T-cell (primary cell): ENCODE results near the gene APOBEC3H. TPM values are rescaled to one million over a fixed set of nuclear protein-coding genes. Genes with fewer than 3 reads are reported as not detected.

Experiments used
- ATAC-seq, 4 experiments: fragments of 200-7000 bp in 3 of 4; fragments of 150-1000 bp in 1 of 4; cut with Tn5 transposase; replicated peaks in 1 of 4; 1 replicate in 3 of 4; 2 replicates in 1 of 4; pipeline ENCODE4 v1.10.0; 2021; ENCODE audit warnings: moderate library complexity in 3 of 4, mild to moderate bottlenecking in 2 of 4, moderate number of reproducible peaks in 1 of 4
- CTCF ChIA-PET, 2 donors: fragments of 300-600 bp; sonication (Branson Sonifier 250); formaldehyde crosslinking; loops; one replicate each; lab custom pipeline; 2022; ENCODE audit warnings: antibody characterized with exemption in 2 of 2; lab: Charles Lee
- POLR2A ChIA-PET, 2 donors: fragments of 300-600 bp; sonication (Branson Sonifier 250); formaldehyde crosslinking; loops; one replicate each; lab custom pipeline; 2022; ENCODE audit warnings: antibody characterized with exemption in 2 of 2; lab: Charles Lee
- DNase-seq, 35 experiments: peaks; one replicate each; pipeline versions ENCODE4 v3.0.0 to v3.0.0-alpha.2; 2013 to 2023
- H3K27ac ChIP-seq: one replicate; pipeline ENCODE4 v1.5.1; 2013; ENCODE audit warnings: low read length
- H3K27me3 ChIP-seq, 2 experiments: replicated peaks in 1 of 2; 1 replicate in 1 of 2; 2 replicates in 1 of 2; pipeline versions ENCODE4 v1.6.1 to v1.7.0; 2013; ENCODE audit warnings: low read length in 1 of 2, mixed read lengths in 1 of 2; ENCODE audit not compliant: control insufficient read depth in 2 of 2, insufficient read depth in 2 of 2; ENCODE audit errors: extremely low read depth in 1 of 2
- H3K36me3 ChIP-seq, 2 donors: 1 replicate in 1 of 2; 2 replicates in 1 of 2; pipeline versions ENCODE4 v1.6.1 to v1.7.0; 2013; ENCODE audit warnings: low read length in 1 of 2; ENCODE audit not compliant: control insufficient read depth in 2 of 2, insufficient read depth in 1 of 2; ENCODE audit errors: extremely low read depth in 1 of 2
- H3K4me1 ChIP-seq, 2 experiments: 1 replicate in 1 of 2; 2 replicates in 1 of 2; pipeline versions ENCODE4 v1.6.1 to v1.7.0; 2013; ENCODE audit warnings: low read length in 2 of 2, mixed read lengths in 1 of 2; ENCODE audit not compliant: insufficient read depth in 2 of 2, control insufficient read depth in 1 of 2; ENCODE audit errors: extremely low read depth in 1 of 2
- H3K4me3 ChIP-seq, 2 donors: 1 replicate in 1 of 2; 2 replicates in 1 of 2; pipeline versions ENCODE4 v1.5.1 to v1.7.0; 2013; ENCODE audit warnings: mild to moderate bottlenecking in 2 of 2, low read length in 1 of 2, moderate library complexity in 1 of 2; ENCODE audit not compliant: control insufficient read depth in 1 of 2; ENCODE audit errors: extremely low read depth in 1 of 2
- H3K9me3 ChIP-seq: 2 replicates; pipeline ENCODE4 v1.7.0; 2013
- H3K27ac Mint-ChIP-seq, 2 donors: one replicate each; pipeline ENCODE4 v1.8.0; 2020 to 2021; ENCODE audit warnings: mild to moderate bottlenecking in 2 of 2, mixed read lengths in 2 of 2
- H3K27me3 Mint-ChIP-seq, 2 donors: one replicate each; pipeline ENCODE4 v1.8.0; 2021 to 2022; ENCODE audit warnings: mixed read lengths in 2 of 2
- H3K36me3 Mint-ChIP-seq: one replicate; pipeline ENCODE4 v1.8.0; 2021; ENCODE audit warnings: mixed read lengths
- H3K4me1 Mint-ChIP-seq, 3 donors: one replicate each; pipeline ENCODE4 v1.8.0; 2020 to 2022; ENCODE audit warnings: mixed read lengths in 3 of 3, mild to moderate bottlenecking in 1 of 3
- H3K4me3 Mint-ChIP-seq, 3 donors: one replicate each; pipeline ENCODE4 v1.8.0; 2020 to 2022; ENCODE audit warnings: mild to moderate bottlenecking in 3 of 3, mixed read lengths in 3 of 3, moderate library complexity in 3 of 3
- H3K9me3 Mint-ChIP-seq, 3 donors: one replicate each; pipeline ENCODE4 v1.8.0; 2020 to 2022; ENCODE audit warnings: mixed read lengths in 3 of 3
- WGBS: methylation state at CpG from one replicate; pipeline ENCODE4 v1.1.5; 2013; ENCODE audit warnings: missing lambda C conversion rate; ENCODE audit not compliant: insufficient coverage; 5-methylcytosine and 5-hydroxymethylcytosine counted together
- total RNA-seq, 35 experiments: library from RNA in 6 of 35; stranded (reverse) in 6 of 35; fragments of 120-200 nt in 1 of 35; gene quantifications; one replicate each; pipeline versions ENCODE4 v1.2.1 to v1.2.4 and lab custom pipeline; 2013 to 2026

The APOBEC3H gene
- total RNA-seq, 5 donors from 2014 or later (not counting 1 experiment from before 2014, with no cell fraction given): 1.1 to 6.9 (median 6.1) TPM

GRCh38 chr22:39098576-39098975, 1.5 kb downstream of the APOBEC3H start:
- no peaks in the 10 kb centered on the region for H3K9me3 Mint-ChIP-seq
- Histone ChIP-seq H3K4me3 (no peak overlapping the region), H3K9me3 (no peaks in the 10 kb centered on the region), H3K27me3 (no peaks in the 10 kb centered on the region), H3K4me1 (peaks cover 16 to 71% of the 10 kb centered on the region in 2 experiments), H3K36me3 (no peaks in the 10 kb centered on the region), H3K27ac (peak overlapping the region; percentile 95)
- DNase-seq (no peak), ATAC-seq (no peak)
- no peaks in the 10 kb centered on the region for H3K36me3 Mint-ChIP-seq
- H3K4me3 Mint-ChIP-seq: peak overlapping the region in 1 of 3 donors; percentile 24
- WGBS: 72% methylated on average over 8 of the region's 8 CpGs
- peak overlapping the region; percentile 84 to 94 for H3K27ac Mint-ChIP-seq
- H3K4me1 Mint-ChIP-seq: peaks cover 64 to 70% (median 64%) of the 10 kb centered on the region in 3 donors
- CTCF ChIA-PET: interaction anchor here in 1 of 2 donors (1.0 kb wide), 1 partner anchor 20 kb away, joined by 4 read pairs; no protein-coding TSS in a partner anchor
- POLR2A ChIA-PET: interaction anchor here in 1 of 2 donors (0.5 to 1.2 kb wide), 2 partner anchors 18 to 20 kb away, joined by 3 to 5 read pairs; no protein-coding TSS in a partner anchor
- H3K27me3 Mint-ChIP-seq: no peaks in the 10 kb centered on the region

GRCh38 chr22:39101226-39101625, 4.2 kb downstream of the APOBEC3H start:
- no peak for ATAC-seq
- no peak for DNase-seq
- no peaks in the 10 kb centered on the region for H3K9me3 ChIP-seq
- Mint-ChIP-seq H3K36me3 (no peaks in the 10 kb centered on the region), H3K4me1 (peaks cover 39 to 47% (median 44%) of the 10 kb centered on the region in 3 donors), H3K9me3 (no peaks in the 10 kb centered on the region), H3K27me3 (no peaks in the 10 kb centered on the region), H3K27ac (no peak overlapping the region), H3K4me3 (no peak overlapping the region)
- no peaks in the 10 kb centered on the region for H3K36me3 ChIP-seq
- ChIA-PET CTCF (no interaction called here), POLR2A (no interaction called here)
- H3K4me1 ChIP-seq: peaks cover 13 to 44% of the 10 kb centered on the region in 2 experiments
- 98% methylated on average over 7 of the region's 13 CpGs for WGBS
- no peak overlapping the region for H3K27ac ChIP-seq
- H3K4me3 ChIP-seq: no peak overlapping the region
- H3K27me3 ChIP-seq: no peaks in the 10 kb centered on the region

GRCh38 chr22:39103431-39103830, 6.4 kb downstream of the APOBEC3H start:
- ChIA-PET POLR2A (no interaction called here), CTCF (no interaction called here)
- Mint-ChIP-seq H3K4me1 (peaks cover 20 to 28% (median 26%) of the 10 kb centered on the region in 3 donors), H3K9me3 (no peaks in the 10 kb centered on the region), H3K36me3 (no peaks in the 10 kb centered on the region), H3K27me3 (no peaks in the 10 kb centered on the region), H3K4me3 (no peak overlapping the region), H3K27ac (no peak overlapping the region)
- Histone ChIP-seq H3K4me1 (peaks cover 3 to 22% of the 10 kb centered on the region in 2 experiments), H3K4me3 (no peak overlapping the region), H3K36me3 (no peaks in the 10 kb centered on the region), H3K27me3 (no peaks in the 10 kb centered on the region), H3K9me3 (no peaks in the 10 kb centered on the region), H3K27ac (no peak overlapping the region)
- WGBS: 100% methylated on average over 2 of the region's 2 CpGs
- DNase-seq (no peak), ATAC-seq (no peak)

GRCh38 chr22:39106326-39106725, 9.3 kb downstream of the APOBEC3H start:
- no peak overlapping the region for H3K4me3 ChIP-seq
- H3K36me3 ChIP-seq: no peaks in the 10 kb centered on the region
- WGBS: 95% methylated on average over 2 of the region's 2 CpGs
- ChIA-PET POLR2A (interaction anchor here in 1 of 2 donors (0.6 kb wide), 1 partner anchor 57 kb away, joined by 4 read pairs; no protein-coding TSS in a partner anchor), CTCF (interaction anchor here in 1 of 2 donors (0.5 kb wide), 1 partner anchor 136 kb away, joined by 6 read pairs; no protein-coding TSS in a partner anchor)
- DNase-seq (no peak), ATAC-seq (no peak)
- H3K4me1 ChIP-seq: no peaks in the 10 kb centered on the region
- Mint-ChIP-seq H3K9me3 (no peaks in the 10 kb centered on the region), H3K4me3 (no peak overlapping the region), H3K27ac (no peak overlapping the region), H3K4me1 (peaks cover 0 to 6% (median 0%) of the 10 kb centered on the region in 3 donors), H3K36me3 (no peaks in the 10 kb centered on the region), H3K27me3 (no peaks in the 10 kb centered on the region)
- H3K27ac ChIP-seq: no peak overlapping the region
- H3K27me3 ChIP-seq: no peaks in the 10 kb centered on the region
- no peaks in the 10 kb centered on the region for H3K9me3 ChIP-seq

GRCh38 chr22:39108487-39108886, 11.4 kb downstream of the APOBEC3H start:
- Mint-ChIP-seq H3K27ac (no peak overlapping the region), H3K27me3 (no peaks in the 10 kb centered on the region), H3K9me3 (no peaks in the 10 kb centered on the region), H3K4me1 (peaks cover 0 to 6% (median 0%) of the 10 kb centered on the region in 3 donors), H3K36me3 (no peaks in the 10 kb centered on the region), H3K4me3 (no peak overlapping the region)
- ATAC-seq (no peak), DNase-seq (no peak)
- H3K4me1 ChIP-seq: no peaks in the 10 kb centered on the region
- WGBS: no CpG with 5 or more reads among the region's 4 CpGs
- no peaks in the 10 kb centered on the region for H3K36me3 ChIP-seq
- CTCF ChIA-PET: interaction anchor here in 1 of 2 donors (0.6 kb wide), 1 partner anchor 74 kb away, joined by 5 read pairs; no protein-coding TSS in a partner anchor
- H3K27me3 ChIP-seq: no peaks in the 10 kb centered on the region
- no peak overlapping the region for H3K4me3 ChIP-seq
- H3K27ac ChIP-seq: no peak overlapping the region
- POLR2A ChIA-PET: no interaction called here
- H3K9me3 ChIP-seq: no peaks in the 10 kb centered on the region

GRCh38 chr22:39109361-39109760, 12.3 kb downstream of the APOBEC3H start:
- Histone ChIP-seq H3K9me3 (no peaks in the 10 kb centered on the region), H3K4me3 (no peak overlapping the region), H3K27me3 (no peaks in the 10 kb centered on the region), H3K4me1 (no peaks in the 10 kb centered on the region), H3K27ac (no peak overlapping the region), H3K36me3 (no peaks in the 10 kb centered on the region)
- ATAC-seq (no peak), DNase-seq (no peak)
- H3K27ac Mint-ChIP-seq: no peak overlapping the region
- H3K9me3 Mint-ChIP-seq: no peaks in the 10 kb centered on the region
- 85% methylated on average over 7 of the region's 9 CpGs for WGBS
- H3K36me3 Mint-ChIP-seq: no peaks in the 10 kb centered on the region
- no peak overlapping the region for H3K4me3 Mint-ChIP-seq
- ChIA-PET CTCF (interaction anchor here in 1 of 2 donors (0.6 kb wide), 1 partner anchor 10 kb away, joined by 3 read pairs; no protein-coding TSS in a partner anchor), POLR2A (no interaction called here)
- peaks cover 0 to 6% (median 0%) of the 10 kb centered on the region in 3 donors for H3K4me1 Mint-ChIP-seq
- H3K27me3 Mint-ChIP-seq: no peaks in the 10 kb centered on the region
